Measurements from ENCODE around the gene PSAP.
"Not testable (repeated sequence)": the region's sequence is repeated elsewhere in the genome, so short reads cannot be mapped to it uniquely, and the experiment has no call there.

Gene PSAP

DNA sequence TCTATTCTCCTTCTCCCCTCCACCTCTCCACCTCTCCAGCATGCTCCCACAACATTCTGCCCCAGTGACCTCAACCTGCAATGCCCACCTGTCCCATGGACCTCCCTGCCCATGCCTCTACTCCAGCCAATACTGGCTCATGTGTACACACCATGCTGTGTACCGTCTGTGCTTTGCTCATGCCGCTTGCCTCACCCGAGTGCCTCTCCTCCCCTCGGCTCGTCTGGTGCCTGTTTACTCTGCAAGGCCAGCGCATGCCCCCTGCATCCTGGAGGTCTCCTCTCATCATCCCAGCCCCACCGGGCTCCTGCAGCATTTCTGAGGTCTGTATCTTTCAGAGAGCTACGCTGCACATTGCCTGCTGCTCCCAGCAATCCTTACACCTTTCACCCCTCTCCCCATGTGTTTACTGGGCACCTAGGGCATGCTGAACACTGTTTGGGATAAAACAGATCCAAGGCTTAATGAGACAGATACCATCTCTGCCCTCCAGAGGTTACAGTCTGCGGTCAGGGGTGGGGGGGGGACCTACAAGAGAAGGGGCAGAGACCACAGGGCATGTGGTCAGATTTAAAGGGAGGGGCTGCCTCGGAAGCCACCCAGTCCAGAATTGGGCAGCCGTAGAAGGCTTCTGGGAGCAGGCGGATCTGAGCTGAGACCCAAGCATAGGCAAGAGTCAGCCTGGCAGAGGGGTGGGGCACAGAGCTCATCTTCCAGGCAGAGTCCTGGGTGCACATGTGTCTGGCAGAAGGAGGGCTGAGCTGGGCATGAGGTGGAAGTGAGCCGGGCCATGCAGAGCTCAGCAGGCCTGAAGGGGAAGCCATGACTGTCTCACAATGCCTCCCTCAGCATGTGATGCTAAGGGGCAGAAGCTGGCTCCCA, 29.6 kb upstream of the PSAP start:
- TF ChIP-seq, protein P1, sequence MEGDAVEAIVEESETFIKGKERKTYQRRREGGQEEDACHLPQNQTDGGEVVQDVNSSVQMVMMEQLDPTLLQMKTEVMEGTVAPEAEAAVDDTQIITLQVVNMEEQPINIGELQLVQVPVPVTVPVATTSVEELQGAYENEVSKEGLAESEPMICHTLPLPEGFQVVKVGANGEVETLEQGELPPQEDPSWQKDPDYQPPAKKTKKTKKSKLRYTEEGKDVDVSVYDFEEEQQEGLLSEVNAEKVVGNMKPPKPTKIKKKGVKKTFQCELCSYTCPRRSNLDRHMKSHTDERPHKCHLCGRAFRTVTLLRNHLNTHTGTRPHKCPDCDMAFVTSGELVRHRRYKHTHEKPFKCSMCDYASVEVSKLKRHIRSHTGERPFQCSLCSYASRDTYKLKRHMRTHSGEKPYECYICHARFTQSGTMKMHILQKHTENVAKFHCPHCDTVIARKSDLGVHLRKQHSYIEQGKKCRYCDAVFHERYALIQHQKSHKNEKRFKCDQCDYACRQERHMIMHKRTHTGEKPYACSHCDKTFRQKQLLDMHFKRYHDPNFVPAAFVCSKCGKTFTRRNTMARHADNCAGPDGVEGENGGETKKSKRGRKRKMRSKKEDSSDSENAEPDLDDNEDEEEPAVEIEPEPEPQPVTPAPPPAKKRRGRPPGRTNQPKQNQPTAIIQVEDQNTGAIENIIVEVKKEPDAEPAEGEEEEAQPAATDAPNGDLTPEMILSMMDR (IDR thresholded peaks at IDR 0.05; ENCODE audit: low read depth, low read length) = no peak
- no peak for DNase-seq (ENCODE audit: extremely low read depth, low read depth)

DNA sequence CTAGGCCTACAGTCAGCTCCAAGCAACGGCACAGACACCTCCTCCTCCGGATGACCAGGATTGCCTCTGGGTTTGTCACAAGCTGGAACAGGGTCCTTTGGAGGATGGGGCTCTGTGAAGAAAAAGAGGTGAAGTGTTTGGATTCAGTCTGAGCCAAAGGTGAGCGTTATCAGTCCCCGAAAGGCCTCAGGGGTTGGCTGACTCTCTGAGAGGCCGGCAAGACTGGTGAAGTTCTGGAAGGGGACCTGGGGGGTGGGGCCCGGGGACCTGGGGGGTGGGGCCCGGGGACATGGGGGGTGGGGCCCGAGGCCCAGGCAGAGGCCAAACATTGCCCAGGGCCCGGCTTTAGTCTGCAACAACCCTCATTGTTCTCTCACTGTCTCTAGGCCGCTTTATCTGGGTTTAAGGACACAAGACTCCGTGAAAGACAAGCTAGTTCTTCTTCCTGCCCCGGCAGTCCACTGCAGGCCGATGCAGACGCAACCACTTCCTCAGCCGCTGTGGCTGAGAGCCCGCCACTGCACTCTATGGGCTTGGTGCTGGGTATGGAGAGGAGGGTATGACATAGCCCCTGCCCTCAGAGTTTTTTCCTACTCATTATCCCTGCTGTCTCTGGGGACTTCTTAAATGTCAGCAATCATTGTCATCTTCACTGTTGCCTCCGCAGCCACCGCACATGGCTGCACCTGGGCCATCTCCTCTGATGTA, 27.4 kb upstream of the PSAP start:
- no peak for DNase-seq (ENCODE audit: extremely low read depth, low read depth)
- TF ChIP-seq, protein P1 (IDR thresholded peaks at IDR 0.05; ENCODE audit: low read depth, low read length) = no peak

DNA sequence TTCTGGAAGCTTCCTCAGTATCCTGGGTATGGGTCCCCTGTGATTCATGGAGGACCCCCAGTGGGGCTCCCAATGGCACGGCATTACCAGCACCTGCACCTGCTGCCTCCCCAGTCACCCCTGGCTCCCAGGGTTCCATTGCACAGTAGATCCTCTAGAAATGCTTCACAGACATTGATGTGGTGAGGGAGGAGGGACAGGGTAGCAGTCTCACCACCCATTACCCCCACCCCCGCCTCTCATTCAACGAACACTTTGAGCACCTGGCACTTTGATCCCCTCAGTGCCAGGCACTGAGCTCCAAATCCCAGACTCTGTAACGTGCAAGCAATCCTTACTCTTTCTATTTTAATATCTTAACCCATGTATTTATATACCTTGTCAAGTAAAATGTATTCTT, 26.8 kb upstream of the PSAP start:
- TF ChIP-seq, protein P1 (IDR thresholded peaks at IDR 0.05; ENCODE audit: low read depth, low read length) = no peak
- DNase-seq (ENCODE audit: extremely low read depth, low read depth) = no peak

DNA sequence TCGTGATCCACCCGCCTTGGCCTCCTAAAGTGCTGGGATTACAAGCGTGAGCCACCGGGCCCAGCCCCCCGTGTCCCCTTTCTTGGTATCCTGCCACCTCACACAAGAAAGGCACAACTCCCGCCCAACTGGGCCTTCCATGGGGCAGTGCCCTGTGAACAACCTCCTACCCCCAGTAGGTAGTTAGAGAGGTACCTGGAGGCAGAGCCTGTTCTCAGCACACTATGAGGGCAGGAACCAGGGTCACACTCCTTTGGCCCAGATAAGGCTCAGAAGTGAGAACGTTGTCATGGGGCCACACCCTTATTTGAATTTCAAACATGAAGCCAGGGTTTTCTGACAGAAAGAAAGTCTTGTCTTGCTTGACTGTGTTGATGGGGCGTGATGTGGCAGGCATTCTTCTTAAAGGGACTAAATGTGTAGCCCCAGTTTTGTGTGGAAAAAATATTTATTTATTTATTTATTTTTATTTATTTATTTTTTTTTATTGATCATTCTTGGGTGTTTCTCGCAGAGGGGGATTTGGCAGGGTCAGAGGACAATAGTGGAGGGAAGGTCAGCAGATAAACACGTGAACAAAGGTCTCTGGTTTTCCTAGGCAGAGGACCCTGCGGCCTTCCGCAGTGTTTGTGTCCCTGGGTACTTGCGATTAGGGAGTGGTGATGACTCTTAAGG, 23.8 kb upstream of the PSAP start:
- not testable (repeated sequence) for DNase-seq (ENCODE audit: extremely low read depth, low read depth)

DNA sequence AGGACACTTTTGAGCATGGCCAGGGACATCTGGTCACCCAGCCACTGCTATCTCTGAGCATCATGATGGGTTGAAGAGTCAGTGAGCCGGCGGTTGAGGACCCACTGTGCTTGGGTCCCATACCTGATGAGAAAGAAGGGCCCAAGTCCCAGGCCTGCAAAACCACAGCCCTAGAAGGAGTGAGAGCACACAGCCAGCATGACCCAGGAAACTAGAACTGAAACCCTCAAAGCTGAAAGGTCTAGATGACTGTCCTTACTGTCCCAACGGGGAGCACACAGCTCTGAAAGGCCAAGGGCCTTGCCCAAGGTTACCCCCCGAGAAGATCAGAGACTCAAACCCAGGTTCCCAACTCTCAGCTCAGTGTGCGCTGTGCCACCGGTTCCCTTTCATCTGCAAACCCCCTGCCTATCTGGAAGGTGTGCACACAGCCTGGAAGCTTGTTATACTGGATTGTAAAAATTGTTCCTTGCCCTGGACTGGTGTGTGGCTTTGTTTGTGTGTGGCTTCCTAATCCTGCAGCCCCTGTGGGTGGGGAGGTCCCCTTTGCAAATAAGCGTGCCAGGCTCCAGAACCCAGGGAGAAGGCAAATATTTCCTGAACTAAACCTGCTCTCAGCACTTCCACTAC, 22.6 kb upstream of the PSAP start:
- TF ChIP-seq, protein P1 (IDR thresholded peaks at IDR 0.05; ENCODE audit: low read depth, low read length) = no peak
- DNase-seq (ENCODE audit: extremely low read depth, low read depth) = no peak

DNA sequence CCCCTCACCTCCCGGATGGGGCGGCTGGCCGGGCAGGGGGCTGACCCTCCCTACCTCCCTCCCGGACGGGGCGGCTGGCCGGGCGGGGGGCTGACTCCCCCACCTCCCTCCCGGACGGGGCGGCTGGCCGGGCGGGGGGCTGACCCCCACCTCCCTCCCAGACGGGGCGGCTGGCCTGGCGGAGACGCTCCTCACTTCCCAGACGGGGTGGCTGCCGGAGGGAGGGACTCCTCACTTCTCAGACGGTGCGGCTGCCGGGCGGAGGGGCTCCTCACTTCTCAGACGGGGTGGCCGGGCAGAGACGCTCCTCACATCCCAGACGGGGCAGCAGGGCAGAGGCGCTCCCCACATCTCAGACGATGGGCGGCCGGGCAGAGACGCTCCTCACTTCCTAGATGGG, 18.6 kb upstream of the PSAP start:
- DNase-seq (ENCODE audit: extremely low read depth, low read depth) = not testable (repeated sequence)

DNA sequence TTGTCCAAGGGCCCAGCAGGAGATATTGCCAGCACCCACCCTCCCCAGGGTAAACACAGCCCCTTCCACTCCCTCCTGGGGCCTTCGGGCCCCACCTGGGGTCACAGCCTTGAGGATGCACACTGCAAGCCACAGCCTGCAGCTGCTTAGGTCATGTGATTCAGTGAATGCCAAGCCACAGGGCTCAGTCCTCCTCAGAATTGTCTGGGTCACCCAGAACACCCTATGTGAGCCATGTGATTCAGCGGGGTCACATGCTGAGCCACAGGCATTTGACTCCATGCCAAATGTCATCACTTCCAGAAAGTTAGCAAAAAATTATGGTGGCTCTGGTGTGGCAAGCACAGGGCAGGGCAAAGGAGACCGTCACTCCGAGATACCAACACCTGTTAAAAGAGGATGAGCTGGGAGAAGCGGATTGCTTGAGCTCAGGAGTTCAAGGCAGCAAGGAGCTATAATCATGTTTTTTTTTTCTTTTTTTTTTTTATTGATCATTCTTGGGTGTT, 17.2 kb upstream of the PSAP start:
- TF ChIP-seq, protein P1 (IDR thresholded peaks at IDR 0.05; ENCODE audit: low read depth, low read length) = no peak
- DNase-seq (ENCODE audit: extremely low read depth, low read depth) = no peak
